ENCODE data around the gene SLC6A6. TPM values are rescaled to one million over a fixed set of nuclear protein-coding genes. Genes with fewer than 3 reads are reported as not detected.
A peak's percentile ranks its signal among the peaks of the same experiment; 100 is the strongest.

Gene SLC6A6
- total RNA-seq, 2 donors from 2014 or later, result 52.7 to 71.9 TPM

DNA sequence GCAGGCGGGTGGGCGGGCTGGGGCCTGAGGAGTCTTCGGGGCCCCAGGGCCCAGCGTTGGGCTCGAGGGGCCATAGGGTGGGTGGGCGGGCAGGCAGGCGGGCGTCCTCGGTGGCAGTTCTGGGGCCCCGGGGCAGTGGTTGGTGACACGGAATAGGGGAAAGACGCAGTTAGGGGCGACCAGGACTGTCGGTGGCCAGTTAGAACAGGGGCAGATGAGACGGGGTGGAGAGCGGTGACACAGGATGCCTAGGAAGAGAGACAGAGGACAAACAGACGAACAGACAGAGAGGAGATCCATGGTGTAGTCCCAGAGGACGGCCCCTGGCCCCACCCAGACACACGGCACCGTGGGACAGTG is 101.3 kb downstream of the SLC6A6 start:
- peaks cover 3 to 14% of the 10 kb centered on the region in 2 donors for H3K36me3 Mint-ChIP-seq
- ATAC-seq, result no peak

DNA sequence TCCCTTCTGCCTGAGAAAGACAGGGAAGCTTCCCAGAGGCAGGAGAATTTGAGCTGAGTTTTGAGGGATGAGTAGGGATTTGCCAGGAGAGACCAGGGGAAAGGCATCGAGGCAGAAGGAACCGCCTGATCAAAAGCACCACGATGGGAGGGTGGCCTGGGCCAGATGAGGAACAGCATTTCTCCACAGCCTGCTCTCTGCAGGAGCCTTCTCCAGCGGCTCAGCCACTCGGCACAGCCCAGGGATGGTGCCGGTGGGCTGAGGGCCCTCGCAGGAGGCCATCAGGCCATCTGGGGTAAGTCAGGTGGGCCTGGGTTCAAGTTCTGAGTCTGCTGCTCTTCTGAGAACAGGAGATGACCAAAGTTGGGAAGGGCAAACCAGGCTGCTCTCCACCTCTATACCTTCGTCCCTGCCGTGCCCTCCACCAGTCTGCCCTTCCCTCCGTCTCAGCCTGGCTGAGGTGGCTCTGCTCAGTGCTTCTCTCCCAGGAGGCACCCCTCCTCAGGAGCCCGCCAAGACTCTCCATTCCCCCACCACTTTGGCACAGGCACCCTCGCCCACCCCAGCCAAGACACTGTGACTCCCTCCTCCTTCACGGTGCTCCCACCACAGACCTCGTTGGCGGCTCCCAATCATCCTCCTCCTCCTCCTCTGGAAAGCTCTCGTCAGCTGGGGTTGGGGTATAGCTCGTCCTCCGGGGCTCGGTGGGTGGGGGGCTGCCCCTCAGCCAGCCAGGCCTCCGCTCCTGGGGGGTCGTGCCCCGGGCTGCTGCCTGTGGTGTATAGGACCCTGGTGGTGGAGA is 102.8 kb downstream of the SLC6A6 start:
- no peak overlapping the region for H3K27ac Mint-ChIP-seq
- ATAC-seq, result no peak
- H3K36me3 Mint-ChIP-seq, result peaks cover 0 to 14% of the 10 kb centered on the region in 2 donors
- DNase-seq (ENCODE audit: low spot score in 2 of 2), result no peak
- peaks cover 11 to 18% of the 10 kb centered on the region in 2 donors for H3K9me3 Mint-ChIP-seq

More for the DNA sequence above, 101.3 kb downstream of the SLC6A6 start:
- H3K9me3 Mint-ChIP-seq, result peaks cover 11 to 18% of the 10 kb centered on the region in 2 donors
- no peak for DNase-seq (ENCODE audit: low spot score in 2 of 2)
- no peak overlapping the region for H3K27ac Mint-ChIP-seq

- ATAC-seq (no peak), DNase-seq (ENCODE audit: low spot score in 2 of 2) (peak in 1 of 2 donors; percentile 47)
- Mint-ChIP-seq H3K27ac (no peak overlapping the region), H3K9me3 (peaks cover 11 to 16% of the 10 kb centered on the region in 2 donors), H3K36me3 (peaks cover 0 to 14% of the 10 kb centered on the region in 2 donors)
These were observed 103.5 kb downstream of the SLC6A6 start for GRCh38 chr3:14505803-14506500.

DNA sequence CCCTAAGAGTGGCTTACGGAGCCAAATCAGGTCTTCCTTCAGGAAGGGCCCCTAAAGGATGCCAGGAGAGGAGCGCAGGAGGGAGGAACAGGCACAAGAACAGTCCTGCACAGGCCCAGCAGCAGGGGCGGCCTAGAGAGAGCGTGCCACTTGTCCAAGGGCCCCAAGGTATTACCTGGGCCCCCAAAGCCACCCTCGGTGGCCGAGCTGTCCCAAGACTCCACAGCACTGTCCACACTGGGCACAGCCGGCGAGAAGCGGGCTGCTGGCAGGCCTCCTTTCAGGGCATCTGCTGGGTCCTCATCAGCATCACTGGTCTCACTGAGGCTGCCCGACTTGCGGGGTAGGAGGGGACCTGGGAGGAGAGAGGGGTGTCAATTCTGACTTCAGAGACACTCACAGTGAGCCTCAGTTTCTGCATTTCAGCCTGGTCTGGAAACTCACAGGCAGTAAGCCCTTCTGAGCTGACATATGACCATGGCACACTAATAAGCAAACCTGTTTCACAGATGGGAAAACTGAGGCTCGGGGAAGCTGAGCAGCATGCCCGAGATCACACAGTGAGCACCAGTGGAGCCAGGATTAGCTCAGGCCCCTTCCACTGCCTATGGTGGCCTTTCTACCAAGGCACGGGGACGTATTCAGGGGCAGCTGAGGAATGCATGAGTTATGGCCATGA is 104.4 kb downstream of the SLC6A6 start:
- peak in 1 of 2 donors; percentile 53 for DNase-seq (ENCODE audit: low spot score in 2 of 2)
- H3K9me3 Mint-ChIP-seq, result peaks cover 11 to 13% of the 10 kb centered on the region in 2 donors
- peaks cover 0 to 14% of the 10 kb centered on the region in 2 donors for H3K36me3 Mint-ChIP-seq
- ATAC-seq, result no peak
- H3K27ac Mint-ChIP-seq, result no peak overlapping the region

- H3K27ac Mint-ChIP-seq, result peak overlapping the region in 1 of 2 donors; percentile 22
- peak in 1 of 2 donors; percentile 38 for DNase-seq (ENCODE audit: low spot score in 2 of 2)
These were observed 104.9 kb downstream of the SLC6A6 start for GRCh38 chr3:14507305-14507741.

DNA sequence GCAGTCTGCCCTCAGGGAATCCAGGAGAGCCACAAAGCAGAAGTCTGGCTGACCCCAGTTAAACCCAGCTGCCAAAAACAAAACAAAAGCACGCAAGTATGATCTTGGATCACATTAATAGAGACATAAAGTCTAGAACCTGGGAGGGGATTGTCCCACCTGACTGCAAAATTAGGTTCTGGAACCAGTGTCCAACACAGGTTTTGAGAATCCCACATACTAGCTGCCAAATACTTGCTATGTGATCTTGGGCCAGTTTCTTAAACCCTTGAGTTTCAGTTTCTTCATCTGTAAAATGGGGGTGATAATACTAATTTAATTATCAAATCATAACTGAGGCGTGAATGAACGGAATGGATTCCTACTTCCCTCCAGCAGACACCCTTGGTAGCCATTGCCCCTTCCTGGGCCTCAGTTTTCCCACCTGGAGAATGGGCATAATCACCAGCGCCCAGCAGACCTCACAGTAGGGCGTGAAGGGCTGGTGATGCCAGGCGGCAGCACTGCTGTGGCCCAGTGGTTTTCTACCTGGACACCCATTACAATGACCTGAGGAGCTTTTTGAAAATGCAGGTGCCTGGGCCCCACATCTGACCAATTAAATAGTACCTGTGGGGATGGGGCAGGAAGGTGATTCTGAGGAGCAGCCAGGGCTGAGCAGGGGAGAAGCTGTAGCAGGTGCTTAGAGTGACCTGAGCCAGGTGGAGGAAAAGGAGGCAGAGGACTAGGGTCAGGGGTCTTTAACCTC is 105.5 kb downstream of the SLC6A6 start:
- Mint-ChIP-seq H3K9me3 (peaks cover 5 to 6% of the 10 kb centered on the region in 2 donors), H3K36me3 (peaks cover 0 to 5% of the 10 kb centered on the region in 2 donors), H3K27ac (no peak overlapping the region)
- peak in 1 of 2 donors; percentile 30 for DNase-seq (ENCODE audit: low spot score in 2 of 2)
- no peak for ATAC-seq

More at GRCh38 chr3:14507305-14507741, 104.9 kb downstream of the SLC6A6 start:
- ATAC-seq, result no peak
- Mint-ChIP-seq H3K9me3 (peaks cover 11 to 12% of the 10 kb centered on the region in 2 donors), H3K36me3 (peaks cover 0 to 10% of the 10 kb centered on the region in 2 donors)

DNA sequence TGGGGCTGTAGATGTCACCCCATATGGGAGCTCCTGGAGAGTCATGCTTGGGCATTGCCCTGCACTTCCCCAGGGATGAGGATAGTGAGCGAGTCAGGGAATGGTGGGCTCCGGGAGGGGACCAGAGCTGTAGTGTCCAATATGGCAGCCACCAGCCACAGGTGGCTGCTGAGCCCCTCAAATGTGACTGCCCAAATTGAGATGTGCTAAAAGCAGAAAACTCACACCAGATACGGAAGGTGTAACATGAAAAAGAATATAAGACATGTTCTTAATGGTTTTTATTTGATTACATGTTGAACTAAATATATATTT is 106.1 kb downstream of the SLC6A6 start:
- Mint-ChIP-seq H3K36me3 (no peaks in the 10 kb centered on the region), H3K27ac (no peak overlapping the region), H3K9me3 (peaks cover under 1% of the 10 kb centered on the region in 2 donors)
- ATAC-seq (no peak), DNase-seq (ENCODE audit: low spot score in 2 of 2) (peak in 1 of 2 donors; percentile 21)

DNA sequence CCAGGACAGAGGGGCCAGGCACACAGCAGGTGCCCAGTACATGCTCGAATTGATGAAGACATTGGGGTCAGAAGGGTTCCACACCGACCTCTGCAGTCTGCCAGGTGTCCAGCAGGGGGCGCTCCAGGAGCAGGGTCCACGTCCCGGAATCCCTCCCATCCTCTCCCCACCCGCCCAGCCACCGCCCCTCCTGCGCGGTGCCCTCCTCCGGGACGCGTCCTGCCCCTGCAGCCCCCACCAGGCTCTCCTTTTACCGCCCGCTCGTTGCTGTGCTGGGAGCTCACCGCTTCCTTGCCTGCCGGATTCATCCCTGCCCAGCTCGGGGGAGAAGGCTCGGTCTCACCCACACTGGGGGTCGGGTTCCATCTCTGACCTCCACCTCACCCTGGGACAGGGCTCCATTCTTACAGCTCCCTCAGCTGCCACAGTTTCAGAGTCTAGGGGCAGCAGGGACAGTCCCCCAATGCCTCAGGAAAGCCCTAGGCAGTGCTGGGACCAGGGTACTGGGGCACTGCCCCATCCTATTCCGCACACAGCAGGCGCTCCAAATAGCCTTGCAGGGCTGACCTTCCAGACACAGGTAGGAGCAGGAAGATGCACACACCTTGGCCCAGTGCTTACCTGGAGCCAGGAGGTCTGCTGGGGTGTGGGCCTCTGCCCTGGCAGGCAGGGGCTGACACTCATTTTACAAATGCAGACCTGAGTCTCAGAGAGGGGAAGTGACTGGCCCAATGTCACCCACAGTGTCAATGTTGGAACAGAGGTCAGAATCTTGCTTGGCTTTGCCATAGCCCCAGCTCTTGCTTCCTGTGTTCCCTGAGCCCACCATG is 106.8 kb downstream of the SLC6A6 start:
- DNase-seq (ENCODE audit: low spot score in 2 of 2) (peak; percentile 65 to 87), ATAC-seq (peak; percentile 76 to 85)
- no peaks in the 10 kb centered on the region for H3K9me3 Mint-ChIP-seq
- H3K36me3 Mint-ChIP-seq, result no peaks in the 10 kb centered on the region
- H3K27ac Mint-ChIP-seq, result peak overlapping the region in 1 of 2 donors; percentile 82

DNA sequence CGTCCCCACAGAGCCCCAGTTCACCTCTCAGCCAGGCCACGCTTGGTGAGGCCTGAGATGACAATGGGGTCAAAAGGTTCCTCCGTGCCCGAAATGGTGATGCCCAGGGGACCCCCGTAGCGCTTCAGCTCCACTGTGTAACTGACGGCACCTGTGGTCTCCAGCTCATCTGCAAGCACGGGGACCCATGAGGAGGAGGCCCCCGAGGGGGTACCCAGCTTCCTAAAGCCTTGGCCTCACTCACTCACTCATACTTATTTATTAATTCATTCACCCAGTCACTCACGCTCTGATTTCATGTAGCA is 107.3 kb downstream of the SLC6A6 start:
- Mint-ChIP-seq H3K9me3 (no peaks in the 10 kb centered on the region), H3K36me3 (no peaks in the 10 kb centered on the region), H3K27ac (no peak overlapping the region)
- DNase-seq (ENCODE audit: low spot score in 2 of 2) (no peak), ATAC-seq (no peak)

DNA sequence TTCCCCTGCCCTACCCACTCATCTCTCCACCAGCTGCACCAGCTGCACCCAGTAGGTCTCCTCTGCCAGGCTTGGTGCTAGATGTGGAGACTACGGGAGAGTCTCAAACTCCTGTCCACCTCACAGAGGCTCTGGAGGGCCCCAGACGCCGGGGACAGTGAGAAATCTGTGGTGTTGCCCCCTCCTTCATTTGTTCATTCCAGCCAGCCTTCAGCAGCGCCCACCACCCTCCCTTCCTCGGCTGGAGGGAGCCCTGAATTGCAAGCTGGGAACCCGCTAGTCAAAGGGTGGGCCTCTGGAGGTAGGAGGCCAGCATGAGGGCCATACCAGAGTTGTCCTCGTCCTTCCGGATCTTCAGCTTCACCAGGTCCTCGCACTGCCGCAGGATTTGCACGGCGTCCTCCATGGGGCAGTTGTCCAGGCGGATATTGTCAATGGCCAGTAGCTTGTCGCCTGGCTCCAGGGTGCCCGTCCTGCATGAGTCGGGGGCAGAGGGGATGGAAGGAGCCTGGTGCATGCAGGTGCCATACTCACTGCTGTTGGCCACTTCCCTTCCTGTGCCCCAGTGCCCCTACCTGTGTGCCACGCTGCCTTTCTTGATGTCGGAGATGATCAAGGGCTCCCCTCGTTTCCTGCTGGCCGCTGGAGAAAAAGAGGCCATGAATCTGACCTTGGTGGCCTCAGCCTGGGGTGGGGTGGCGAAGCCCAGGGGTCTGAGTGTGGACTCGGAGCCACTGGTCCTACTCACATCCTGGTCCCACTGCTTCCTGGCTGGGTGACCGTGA is 108.6 kb downstream of the SLC6A6 start:
- Mint-ChIP-seq H3K36me3 (no peaks in the 10 kb centered on the region), H3K9me3 (no peaks in the 10 kb centered on the region)
- no peak for ATAC-seq

GRCh38 chr3:14511623-14512280 is 109.3 kb downstream of the SLC6A6 start:
- no peaks in the 10 kb centered on the region for H3K9me3 Mint-ChIP-seq
- no peaks in the 10 kb centered on the region for H3K36me3 Mint-ChIP-seq
- DNase-seq (ENCODE audit: low spot score in 2 of 2) (peak in 1 of 2 donors; percentile 28), ATAC-seq (no peak)
- H3K27ac Mint-ChIP-seq, result peak overlapping the region in 1 of 2 donors; percentile 50

More for the DNA sequence above, 108.6 kb downstream of the SLC6A6 start:
- peak in 1 of 2 donors; percentile 37 for DNase-seq (ENCODE audit: low spot score in 2 of 2)
- H3K27ac Mint-ChIP-seq, result peak overlapping the region in 1 of 2 donors; percentile 55

DNA sequence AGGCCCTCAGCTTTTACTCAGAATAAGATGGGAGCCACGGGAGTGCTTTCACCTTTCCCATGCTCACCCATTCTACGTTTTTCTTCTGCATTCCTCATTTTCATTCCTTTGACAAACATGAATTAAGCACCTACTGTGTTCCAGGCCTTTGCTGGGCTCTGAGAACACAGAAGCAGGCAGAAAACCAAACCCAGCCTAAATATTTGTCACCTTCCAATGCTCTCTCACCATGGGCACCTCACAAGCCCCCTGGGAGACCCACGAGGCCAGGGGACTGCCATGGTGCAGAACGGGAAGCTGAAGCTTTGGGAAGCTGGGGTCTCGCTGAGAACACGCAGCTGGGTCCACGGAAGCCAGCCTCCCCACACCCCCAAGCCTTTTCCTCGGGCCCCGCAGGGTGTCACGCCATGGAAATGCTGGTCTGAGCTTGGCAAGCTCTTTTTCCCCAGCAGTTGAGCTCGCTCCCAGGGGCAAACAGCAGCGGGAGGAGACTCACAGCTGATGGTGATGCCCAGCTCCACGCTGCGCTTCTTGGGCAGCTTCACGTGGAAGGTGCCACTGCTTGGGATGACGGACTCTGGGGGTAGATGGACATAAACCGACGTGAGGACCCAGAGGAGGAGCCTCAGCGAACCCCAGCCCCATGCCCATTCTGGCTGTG is 110.0 kb downstream of the SLC6A6 start:
- ATAC-seq (no peak), DNase-seq (ENCODE audit: low spot score in 2 of 2) (peak in 1 of 2 donors; percentile 20)
- H3K9me3 Mint-ChIP-seq, result no peaks in the 10 kb centered on the region
- H3K36me3 Mint-ChIP-seq, result no peaks in the 10 kb centered on the region
- H3K27ac Mint-ChIP-seq, result no peak overlapping the region

GRCh38 chr3:14512942-14513327 is 110.5 kb downstream of the SLC6A6 start:
- Mint-ChIP-seq H3K36me3 (no peaks in the 10 kb centered on the region), H3K9me3 (no peaks in the 10 kb centered on the region), H3K27ac (no peak overlapping the region)
- DNase-seq (ENCODE audit: low spot score in 2 of 2) (peak in 1 of 2 donors; percentile 26), ATAC-seq (no peak)
